HepG2 (cell line): Measurements from ENCODE around the gene ACTN4. TPM values are rescaled to one million over a fixed set of nuclear protein-coding genes. Genes with fewer than 3 reads are reported as not detected.
"Not testable (repeated sequence)": the region's sequence is repeated elsewhere in the genome, so short reads cannot be mapped to it uniquely, and the experiment has no call there.

Source experiments
- ATAC-seq: fragments of 200-7000 bp; cut with Tn5 transposase; 3 replicates; pipeline ENCODE4 v1.9.1; 2020; ENCODE audit warnings: mild to moderate bottlenecking, moderate library complexity
- BruUV-seq: library from RNA; stranded (reverse); fragments of 400-500 nt; replicated peaks from 2 replicates; lab custom pipeline; 2021; lab: Mats Ljungman, UMichigan
- CTCF ChIA-PET: fragments of 300-600 bp; formaldehyde crosslinking; extraction: SDS; loops from one replicate; lab custom pipeline; 2021; ENCODE audit warnings: low total read pairs, inconsistent platforms, low intra/inter-chr PET ratio; lab: Yijun Ruan, JAX
- POLR2A ChIA-PET: fragments of 350-600 bp; sonication (Branson Sonifier 250); formaldehyde crosslinking; loops from one replicate; lab custom pipeline; 2020; ENCODE audit warnings: antibody characterized with exemption, inconsistent platforms; lab: Yijun Ruan, JAX
- DNase-seq: peaks from one replicate; pipeline ENCODE4 v3.0.0-alpha.2; 2015; ENCODE audit warnings: low spot score
- FAIRE-seq: peaks from 3 replicates; lab custom pipeline; 2011; peaks lifted over from hg19 to GRCh38; lab: Jason Lieb, UNC
- H2AFZ ChIP-seq: one replicate; pipeline ENCODE4 v1.6.1; 2011; ENCODE audit warnings: low read length, inconsistent platforms
- H3K27ac ChIP-seq: fragments of 300-600 bp; 3 replicates; pipeline ENCODE4 v1.8.0; 2011; ENCODE audit warnings: mixed run types, mild to moderate bottlenecking, mixed read lengths, low read length, inconsistent platforms; ENCODE audit not compliant: insufficient read depth; ENCODE audit errors: extremely low read length
- H3K27me3 ChIP-seq, 2 experiments: fragments of 200-600 bp in 1 of 2; 2 replicates in 1 of 2; 3 replicates in 1 of 2; pipeline versions ENCODE4 v1.6.0 to v1.8.0; 2011; ENCODE audit warnings: low read length in 2 of 2, mild to moderate bottlenecking in 2 of 2, moderate library complexity in 2 of 2, inconsistent platforms in 1 of 2; ENCODE audit not compliant: insufficient read depth in 2 of 2, control insufficient read depth in 1 of 2
- H3K36me3 ChIP-seq, 2 experiments: fragments of 200-600 bp in 1 of 2; replicated peaks in 1 of 2; 2 replicates in 1 of 2; 3 replicates in 1 of 2; pipeline versions ENCODE4 v1.5.1 to v1.8.0; 2011; ENCODE audit warnings: low read length in 2 of 2, inconsistent platforms in 1 of 2; ENCODE audit not compliant: insufficient read depth in 2 of 2, control insufficient read depth in 1 of 2
- H3K4me1 ChIP-seq: 2 replicates; pipeline ENCODE4 v1.5.1; 2012; ENCODE audit warnings: low read length, inconsistent platforms; ENCODE audit not compliant: insufficient read depth
- H3K4me2 ChIP-seq: 2 replicates; pipeline ENCODE4 v1.6.0; 2011; ENCODE audit warnings: low read depth, low read length, inconsistent platforms
- H3K4me3 ChIP-seq, 3 experiments: fragments of 200-600 bp in 1 of 3; sonication (generic), shearing (Covaris generic) in 1 of 3; replicated peaks in 1 of 3; 2 replicates each; pipeline ENCODE4 v1.5.1; 2011 to 2016; ENCODE audit warnings: low read length in 3 of 3, inconsistent platforms in 2 of 3, low read depth in 2 of 3, mild to moderate bottlenecking in 2 of 3, control low read depth in 1 of 3, mixed read lengths in 1 of 3; ENCODE audit not compliant: insufficient read depth in 1 of 3
- H3K79me2 ChIP-seq: one replicate; pipeline ENCODE4 v1.6.1; 2011; ENCODE audit warnings: low read length, inconsistent platforms; ENCODE audit not compliant: insufficient read depth
- H3K9ac ChIP-seq: 2 replicates; pipeline ENCODE4 v1.6.0; 2011; ENCODE audit warnings: mild to moderate bottlenecking, low read depth, low read length, inconsistent platforms; ENCODE audit not compliant: insufficient read depth
- H3K9me3 ChIP-seq: 2 replicates; pipeline ENCODE4 v1.5.1; 2012; ENCODE audit warnings: mild to moderate bottlenecking, low read length
- H4K20me1 ChIP-seq: 2 replicates; pipeline ENCODE4 v1.6.0; 2011; ENCODE audit warnings: inconsistent platforms, mild to moderate bottlenecking, low read length, moderate library complexity; ENCODE audit not compliant: insufficient read depth
- AFF4 ChIP-seq: sonication (generic); formaldehyde crosslinking; IDR thresholded peaks from 2 replicates; pipeline ENCODE4 v1.4.0; 2020; ENCODE audit warnings: missing genetic modification reagents
- ELF1 ChIP-seq: sonication (generic); formaldehyde crosslinking; IDR thresholded peaks from 2 replicates; pipeline ENCODE4 v1.4.0; 2020; ENCODE audit warnings: missing genetic modification reagents
- HNRNPL ChIP-seq: fragments of 200-400 bp; formaldehyde crosslinking; IDR thresholded peaks from 2 replicates; pipeline ENCODE4 v1.6.1; 2017; ENCODE audit warnings: mild to moderate bottlenecking, low read depth, low read length
- KDM2A ChIP-seq: sonication (generic); formaldehyde crosslinking; IDR thresholded peaks from 2 replicates; pipeline ENCODE4 v1.4.0; 2020; ENCODE audit warnings: low read depth, missing genetic modification reagents, borderline replicate concordance
- PHF8 ChIP-seq: sonication (generic); formaldehyde crosslinking; IDR thresholded peaks from 2 replicates; pipeline ENCODE4 v1.5.0; 2020; ENCODE audit warnings: missing genetic modification reagents
- WGBS: methylation state at CpG from one replicate; pipeline ENCODE4 v1.1.6; 2017; ENCODE audit warnings: low lambda C conversion rate; 5-methylcytosine and 5-hydroxymethylcytosine counted together
- in situ Hi-C: cut with HindIII; loops from 2 replicates; pipeline ENCODE4 v1.10.0; 2017; ENCODE audit warnings: low pct_unique_long_range_greater_than_20kb; ENCODE audit not compliant: extremely low pct_ligation_motif_present
- intact Hi-C: fragments of 100-400 bp; cut with micrococcal nuclease; formaldehyde crosslinking; loops from one replicate; pipeline ENCODE4 v1.10.0; 2022; ENCODE audit not compliant: unreplicated experiment
- polyA plus RNA-seq, 8 experiments: library from polyadenylated mRNA; depleted of rRNA in 3 of 8; stranded (reverse) in 7 of 8; unstranded in 1 of 8; fragments of >200 nt; fragmentation: Illumina TruSeq in 4 of 8; extraction: Trizol in 4 of 8; gene quantifications; 2 replicates each; pipeline versions ENCODE4 v1.2.1 to v1.2.3, GENCODE V29; 2011 to 2016; ENCODE audit warnings: low read depth in 4 of 8, missing spikeins in 1 of 8, mixed read lengths in 1 of 8; ENCODE audit not compliant: insufficient read depth in 1 of 8
- total RNA-seq, 5 experiments: library from RNA; depleted of rRNA; stranded (reverse); fragments of >200 nt; fragmentation: Illumina TruSeq; extraction: Trizol; gene quantifications; 2 replicates each; pipeline ENCODE4 v1.2.3, GENCODE V29; 2016; ENCODE audit warnings: low read depth in 1 of 5
- TF ChIP-seq, protein P1 (sequence below): sonication (generic); formaldehyde crosslinking; IDR thresholded peaks from 2 replicates; pipeline ENCODE4 v1.4.0; 2020; ENCODE audit warnings: low read depth, missing genetic modification reagents

ACTN4 gene
- total and polyA plus RNA-seq, 2 of the 13 experiments (the other 11 are each of a cell fraction or from before 2014, with no cell fraction given) = 171 to 192 TPM

DNA sequence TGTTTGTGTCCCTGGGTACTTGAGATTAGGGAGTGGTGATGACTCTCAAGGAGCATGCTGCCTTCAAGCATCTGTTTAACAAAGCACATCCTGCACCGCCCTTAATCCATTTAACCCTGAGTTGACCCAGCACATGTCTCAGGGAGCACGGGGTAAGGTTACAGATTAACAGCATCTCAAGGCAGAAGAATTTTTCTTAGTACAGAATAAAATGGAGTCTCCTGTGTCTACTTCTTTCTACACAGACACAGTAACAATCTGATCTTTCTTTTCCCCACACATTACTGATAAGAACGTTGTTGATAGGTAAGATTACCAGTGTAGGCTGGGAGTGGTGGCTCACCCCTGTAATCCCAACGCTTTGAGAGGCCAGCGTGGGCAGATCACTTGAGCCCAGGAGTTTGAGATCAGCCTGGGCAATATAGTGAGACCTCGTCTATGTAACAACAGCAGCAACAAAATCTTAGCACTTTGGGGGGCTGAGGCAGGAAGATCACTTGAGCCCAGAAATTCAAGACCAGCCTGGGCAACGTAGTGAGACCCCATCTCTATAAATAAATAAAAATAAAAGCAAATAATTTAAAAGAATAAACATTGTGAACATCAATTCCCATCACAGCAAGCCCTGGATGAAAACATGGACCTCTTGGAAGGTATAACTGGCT, 15.5 kb upstream of the ACTN4 start:
- H3K9me3 ChIP-seq, H3K79me2 ChIP-seq, H3K27me3 ChIP-seq, POLR2A ChIA-PET, CTCF ChIA-PET, H2AFZ ChIP-seq, H3K4me3 ChIP-seq, DNase-seq, H4K20me1 ChIP-seq, H3K9ac ChIP-seq, BruUV-seq, ATAC-seq, FAIRE-seq, H3K4me2 ChIP-seq, H3K27ac ChIP-seq: not testable (repeated sequence)
- in situ Hi-C loops = loop anchor here (10.0 kb wide), 1 partner anchor 87 kb away; no protein-coding TSS in a partner anchor
- 87% methylated on average over 7 of the region's 7 CpGs for WGBS
- peaks cover 7 to 15% of the 10 kb centered on the region in 2 experiments; a peak in 3 of 5 replicates for H3K36me3 ChIP-seq
- intact Hi-C loops = loop anchor here (5.0 kb wide), 1 partner anchor 230 kb away; the partner anchor contains the start of gene FAM98C
- H3K4me1 ChIP-seq = peaks cover 13% of the 10 kb centered on the region

DNA sequence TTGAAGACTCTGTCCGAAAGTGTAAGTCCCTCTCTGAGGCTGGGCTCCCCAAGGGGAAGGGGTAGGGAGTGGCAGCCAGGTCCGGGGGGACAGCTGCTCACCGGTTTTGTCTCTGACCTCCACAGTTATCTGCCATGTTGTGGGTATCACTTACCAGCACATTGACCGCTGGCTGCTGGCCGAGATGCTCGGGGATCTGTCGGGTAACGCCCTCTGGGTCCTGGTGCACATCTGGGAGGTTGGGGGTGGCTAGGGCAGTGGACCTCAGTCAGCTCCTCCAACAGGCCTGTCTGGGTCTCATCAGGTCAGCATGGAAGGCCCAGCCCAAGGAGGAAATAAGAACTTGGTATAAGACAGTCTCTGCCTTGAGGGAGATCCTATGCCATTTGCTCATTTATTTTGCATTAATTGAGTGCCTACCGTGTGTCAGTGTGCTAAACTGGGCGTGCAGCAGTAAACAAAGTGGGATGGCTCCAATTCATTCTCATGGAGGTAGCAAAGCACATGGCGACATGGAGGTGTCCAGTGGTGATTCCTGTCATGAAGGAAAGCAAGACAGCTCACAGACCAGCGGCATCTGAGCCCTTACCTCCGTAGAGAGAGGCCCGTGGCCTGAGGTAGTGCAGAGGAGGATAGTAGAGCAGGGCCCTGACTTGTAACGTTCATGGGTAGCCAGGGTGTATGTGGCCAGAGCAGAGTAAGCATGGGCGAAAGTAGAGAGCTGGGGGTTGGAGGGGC, 14.8 kb upstream of the ACTN4 start:
- Histone ChIP-seq H4K20me1 (0 out of 2 replicates have a peak, but pooled peaks cover 4% of the 10 kb centered on the region), H3K4me2 (no peak overlapping the region), H3K27me3 (no peaks in the 10 kb centered on the region), H2AFZ (no peak overlapping the region), H3K9ac (no peak overlapping the region), H3K27ac (no peak overlapping the region), H3K4me1 (peaks cover 18% of the 10 kb centered on the region), H3K79me2 (no peaks in the 10 kb centered on the region), H3K9me3 (no peaks in the 10 kb centered on the region), H3K36me3 (peaks cover 7 to 15% of the 10 kb centered on the region in 2 experiments; a peak in 3 of 5 replicates), H3K4me3 (no peak overlapping the region)
- DNase-seq (no peak), FAIRE-seq (no peak), ATAC-seq (no peak)
- ChIA-PET CTCF (no interaction called here), POLR2A (interaction anchor here (3.1 kb wide), 1 partner anchor 13 kb away, joined by 16 read pairs; the partner anchor contains the start of gene EIF3K)
- in situ Hi-C loops (loop anchor here (10.0 kb wide), 1 partner anchor 88 kb away; no protein-coding TSS in a partner anchor), intact Hi-C loops (loop anchor here (5.0 kb wide), 1 partner anchor 230 kb away; the partner anchor contains the start of gene FAM98C)
- 96% methylated on average over 10 of the region's 16 CpGs for WGBS
- BruUV-seq = no TSS peak
- TF ChIP-seq, protein P1, sequence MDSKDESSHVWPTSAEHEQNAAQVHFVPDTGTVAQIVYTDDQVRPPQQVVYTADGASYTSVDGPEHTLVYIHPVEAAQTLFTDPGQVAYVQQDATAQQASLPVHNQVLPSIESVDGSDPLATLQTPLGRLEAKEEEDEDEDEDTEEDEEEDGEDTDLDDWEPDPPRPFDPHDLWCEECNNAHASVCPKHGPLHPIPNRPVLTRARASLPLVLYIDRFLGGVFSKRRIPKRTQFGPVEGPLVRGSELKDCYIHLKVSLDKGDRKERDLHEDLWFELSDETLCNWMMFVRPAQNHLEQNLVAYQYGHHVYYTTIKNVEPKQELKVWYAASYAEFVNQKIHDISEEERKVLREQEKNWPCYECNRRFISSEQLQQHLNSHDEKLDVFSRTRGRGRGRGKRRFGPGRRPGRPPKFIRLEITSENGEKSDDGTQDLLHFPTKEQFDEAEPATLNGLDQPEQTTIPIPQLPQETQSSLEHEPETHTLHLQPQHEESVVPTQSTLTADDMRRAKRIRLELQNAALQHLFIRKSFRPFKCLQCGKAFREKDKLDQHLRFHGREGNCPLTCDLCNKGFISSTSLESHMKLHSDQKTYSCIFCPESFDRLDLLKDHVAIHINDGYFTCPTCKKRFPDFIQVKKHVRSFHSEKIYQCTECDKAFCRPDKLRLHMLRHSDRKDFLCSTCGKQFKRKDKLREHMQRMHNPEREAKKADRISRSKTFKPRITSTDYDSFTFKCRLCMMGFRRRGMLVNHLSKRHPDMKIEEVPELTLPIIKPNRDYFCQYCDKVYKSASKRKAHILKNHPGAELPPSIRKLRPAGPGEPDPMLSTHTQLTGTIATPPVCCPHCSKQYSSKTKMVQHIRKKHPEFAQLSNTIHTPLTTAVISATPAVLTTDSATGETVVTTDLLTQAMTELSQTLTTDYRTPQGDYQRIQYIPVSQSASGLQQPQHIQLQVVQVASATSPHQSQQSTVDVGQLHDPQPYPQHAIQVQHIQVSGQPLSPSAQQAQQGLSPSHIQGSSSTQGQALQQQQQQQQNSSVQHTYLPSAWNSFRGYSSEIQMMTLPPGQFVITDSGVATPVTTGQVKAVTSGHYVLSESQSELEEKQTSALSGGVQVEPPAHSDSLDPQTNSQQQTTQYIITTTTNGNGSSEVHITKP (CRISPR knock-in tag) = no peak
- TF ChIP-seq AFF4 (CRISPR knock-in tag) = no peak
- no peak for TF ChIP-seq ELF1 (CRISPR knock-in tag)
- TF ChIP-seq KDM2A = no peak
- no peak for TF ChIP-seq PHF8 (CRISPR knock-in tag)
- TF ChIP-seq HNRNPL = no peak
